ENCODE results near the gene CNIH4.
"Not testable (repeated sequence)": the region's sequence is repeated elsewhere in the genome, so short reads cannot be mapped to it uniquely, and the experiment has no call there.

The CNIH4 gene

DNA sequence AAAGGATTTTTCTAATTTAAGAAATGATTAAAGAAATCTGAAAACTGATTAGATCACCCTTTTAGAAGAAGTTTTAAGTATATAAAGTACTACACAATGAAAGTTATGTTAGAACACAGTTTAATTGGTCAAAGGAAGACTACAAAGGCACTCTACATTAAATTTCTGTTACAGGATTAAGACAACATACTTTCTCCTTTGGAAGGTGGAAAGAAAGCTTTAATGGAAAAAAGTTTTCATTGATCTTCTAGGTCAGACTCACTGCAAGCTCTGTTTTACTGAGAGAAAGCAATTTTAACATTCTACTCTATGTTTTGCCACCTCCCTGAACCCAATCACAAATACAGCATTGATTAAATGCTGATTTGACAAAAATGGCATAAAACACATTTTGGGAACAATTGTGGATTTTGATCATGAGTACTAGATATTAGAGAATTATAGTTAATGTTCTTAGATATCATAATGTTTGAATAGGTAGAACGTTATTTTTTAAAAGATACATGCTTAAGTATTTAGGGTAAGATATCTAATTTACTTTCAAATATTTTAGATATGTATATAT, 45.9 kb downstream of the CNIH4 start:
- no peak for DNase-seq (ENCODE audit: low read depth)

GRCh38 chr1:224404916-224405603, 48.4 kb downstream of the CNIH4 start:
- no peak for DNase-seq (ENCODE audit: low read depth)

GRCh38 chr1:224405604-224405970, 48.9 kb downstream of the CNIH4 start:
- no peak for DNase-seq (ENCODE audit: low read depth)

GRCh38 chr1:224406216-224406615, 49.5 kb downstream of the CNIH4 start:
- DNase-seq (ENCODE audit: low read depth): no peak

GRCh38 chr1:224407571-224408293, 51.1 kb downstream of the CNIH4 start:
- DNase-seq (ENCODE audit: low read depth): no peak

DNA sequence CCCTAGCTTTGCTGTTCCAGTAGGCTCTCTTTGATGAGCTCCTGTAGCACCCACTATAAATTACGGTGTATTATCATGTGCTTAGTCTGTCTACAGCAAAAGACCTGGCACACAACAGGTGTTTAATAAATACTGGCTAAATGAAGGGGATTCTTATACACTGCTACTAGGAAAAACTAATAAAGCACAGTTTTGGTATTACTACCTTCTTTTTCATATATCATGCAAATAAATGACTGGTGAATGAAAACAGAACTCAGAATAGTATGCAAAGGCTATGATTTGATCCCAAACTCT, 51.6 kb downstream of the CNIH4 start:
- no peak for DNase-seq (ENCODE audit: low read depth)

DNA sequence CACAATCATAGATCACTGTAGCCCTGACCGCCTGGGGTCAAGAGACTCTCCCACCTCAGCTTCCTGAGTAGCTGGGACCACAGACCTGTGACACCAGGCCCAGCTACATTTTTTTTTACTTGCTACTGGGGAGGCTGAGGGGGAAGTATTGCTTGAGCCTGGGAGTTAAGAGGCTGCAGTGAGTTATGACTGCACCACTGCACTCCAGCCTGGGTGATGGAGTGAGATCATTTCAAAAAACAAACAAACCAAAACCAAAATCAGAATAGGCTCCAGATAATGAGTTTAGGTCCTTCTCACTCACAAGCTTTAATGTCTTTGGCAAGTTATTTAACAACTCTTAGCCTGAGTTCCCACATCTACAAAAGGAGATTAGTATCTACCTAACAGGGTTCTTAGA, 55.1 kb downstream of the CNIH4 start:
- no peak for DNase-seq (ENCODE audit: low read depth)

DNA sequence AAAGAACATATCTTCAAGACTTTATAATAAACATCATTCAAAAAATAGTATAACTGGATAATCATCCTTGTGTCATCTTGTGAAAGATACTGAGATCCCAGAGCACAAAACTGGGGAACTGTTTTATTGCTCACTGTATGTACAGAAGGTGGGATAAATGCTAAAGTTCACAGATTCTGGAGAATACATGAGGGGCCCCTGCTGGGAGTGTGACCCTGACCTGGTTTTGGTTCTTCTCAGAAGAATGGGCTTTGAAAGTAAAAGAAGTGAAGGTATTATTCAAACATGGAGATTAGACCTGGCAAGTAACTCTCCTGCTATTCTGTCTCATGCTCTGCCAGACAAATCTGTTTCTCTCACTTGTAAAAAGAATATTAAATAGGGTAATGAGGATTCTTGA, 63.4 kb downstream of the CNIH4 start:
- DNase-seq (ENCODE audit: low read depth): no peak

DNA sequence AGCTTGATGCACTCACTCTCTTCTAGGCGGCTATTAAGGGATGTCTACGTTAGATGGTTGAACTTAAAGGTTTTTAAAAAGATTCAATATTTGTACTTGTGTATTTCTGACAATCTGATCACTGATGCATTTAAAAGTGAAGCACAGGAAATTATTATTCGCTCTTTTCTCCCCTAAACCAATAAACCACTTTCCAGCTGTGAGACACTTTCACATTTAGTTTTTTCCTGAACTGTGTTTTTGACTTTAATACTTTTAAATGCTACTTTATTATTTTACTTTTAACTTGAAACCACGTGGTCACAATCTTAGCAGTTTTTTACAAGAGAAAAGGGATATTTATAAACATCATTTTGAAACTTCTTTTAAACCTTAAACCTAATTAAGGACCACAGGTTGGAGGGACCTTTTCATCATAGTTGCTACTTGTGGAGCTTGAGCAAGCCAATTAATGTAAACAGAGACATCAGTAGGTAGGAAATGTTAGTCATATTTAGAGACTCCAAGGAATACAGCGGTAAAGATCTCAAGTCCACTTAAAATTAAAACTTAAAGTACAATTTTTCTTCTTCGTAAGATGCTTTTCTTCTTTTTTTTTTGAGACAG, 68.7 kb downstream of the CNIH4 start:
- no peak for DNase-seq (ENCODE audit: low read depth)

- DNase-seq (ENCODE audit: low read depth): not testable (repeated sequence)
Observed at GRCh38 chr1:224426869-224427268, 70.2 kb downstream of the CNIH4 start.

DNA sequence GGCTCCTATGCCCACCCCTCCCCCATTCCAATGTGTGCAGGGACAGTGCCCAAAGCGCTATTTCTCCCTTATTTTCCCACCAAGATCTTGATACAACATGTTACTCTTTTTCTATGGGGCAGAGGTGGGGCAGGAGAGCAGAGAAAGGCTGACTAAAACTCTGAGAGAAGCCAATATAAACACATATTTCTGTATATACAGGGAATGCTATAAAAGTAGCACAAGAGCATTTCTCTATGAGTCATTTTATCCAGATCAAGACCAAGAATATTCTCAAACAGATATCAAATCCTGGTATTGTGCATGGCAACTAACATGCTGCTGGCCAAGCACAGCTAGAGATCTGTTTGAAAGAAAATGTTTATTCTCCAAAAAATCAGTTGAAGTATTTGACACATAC, 70.7 kb downstream of the CNIH4 start:
- no peak for DNase-seq (ENCODE audit: low read depth)

DNA sequence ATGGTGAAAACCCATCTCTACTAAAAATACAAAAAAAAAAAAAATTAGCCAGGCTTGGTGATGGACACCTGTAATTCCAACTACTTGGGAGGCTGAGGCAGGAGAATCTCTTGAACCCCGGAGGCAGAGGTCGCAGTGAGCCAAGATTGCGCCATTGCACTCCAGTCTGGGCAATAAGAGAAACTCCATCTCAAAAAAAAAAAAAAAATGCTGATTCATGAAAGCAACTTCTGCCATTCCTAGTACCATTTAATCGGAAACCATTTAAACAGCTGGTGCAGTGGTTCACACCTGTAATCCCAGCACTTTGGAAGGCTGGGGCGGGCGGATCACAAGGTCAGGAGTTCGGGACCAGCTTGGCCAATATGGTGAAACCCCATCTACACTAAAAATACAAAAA, 72.0 kb downstream of the CNIH4 start:
- not testable (repeated sequence) for DNase-seq (ENCODE audit: low read depth)

Data from activated T-helper 9 cell treated with anti-CD3 and anti-CD28 coated beads, Interleukin-2, amount 50 U/mL, for 16 hours (primary cell).